NCI-H1694 (cell line): ENCODE results near the gene NPDC1.
"Not testable (repeated sequence)": the region's sequence is repeated elsewhere in the genome, so short reads cannot be mapped to it uniquely, and the experiment has no call there.

Experiments
- DNase-seq: peaks from one replicate; lab custom pipeline; 2025; lab: John Stamatoyannopoulos, UW

NPDC1 gene

GRCh38 chr9:137074657-137075274, 28.8 kb upstream of the NPDC1 start:
- no peak for DNase-seq

GRCh38 chr9:137073992-137074399, 28.0 kb upstream of the NPDC1 start:
- no peak for DNase-seq

- DNase-seq: no peak
These were observed 25.3 kb upstream of the NPDC1 start for GRCh38 chr9:137071282-137071681.

GRCh38 chr9:137070906-137071275, 24.9 kb upstream of the NPDC1 start:
- DNase-seq: no peak

GRCh38 chr9:137070201-137070905, 24.4 kb upstream of the NPDC1 start, which contains the start of gene SAPCD2:
Gene SAPCD2 (minus strand): TSS chr9:137070557. CDS start chr9:137070460, 97 bp downstream.
- DNase-seq: peak; percentile 78

GRCh38 chr9:137069508-137070091, 23.6 kb upstream of the NPDC1 start:
- no peak for DNase-seq

GRCh38 chr9:137068539-137069507, 22.8 kb upstream of the NPDC1 start:
- DNase-seq: no peak

- DNase-seq: peak; percentile 55
These were observed 22.0 kb upstream of the NPDC1 start for GRCh38 chr9:137067860-137068538.

- DNase-seq: no peak
These were observed 20.3 kb upstream of the NPDC1 start for GRCh38 chr9:137066096-137066861.

GRCh38 chr9:137065336-137065967, 19.5 kb upstream of the NPDC1 start:
- no peak for DNase-seq

- DNase-seq: no peak
These were observed 18.8 kb upstream of the NPDC1 start for GRCh38 chr9:137064880-137065164.

- no peak for DNase-seq
These were observed 18.3 kb upstream of the NPDC1 start for GRCh38 chr9:137064027-137064879.

GRCh38 chr9:137063311-137064026, 17.5 kb upstream of the NPDC1 start:
- no peak for DNase-seq

- not testable (repeated sequence) for DNase-seq
These were observed 16.8 kb upstream of the NPDC1 start for GRCh38 chr9:137062798-137063197.

- DNase-seq: no peak
These were observed 16.4 kb upstream of the NPDC1 start for GRCh38 chr9:137062384-137062783.

GRCh38 chr9:137058521-137059234, 12.7 kb upstream of the NPDC1 start:
- DNase-seq: no peak

GRCh38 chr9:137057545-137057944, 11.6 kb upstream of the NPDC1 start:
- no peak for DNase-seq

GRCh38 chr9:137056739-137057415, 10.9 kb upstream of the NPDC1 start:
- DNase-seq: no peak
